Spleen (tissue), 7 donors: ENCODE data around the gene WDR33.

ENCODE experiments used
- CTCF ChIP-seq, 11 experiments: fragments of 200-600 bp in 7 of 11; fragments of 450-650 bp in 4 of 11; sonication (generic) in 4 of 11; IDR thresholded peaks in 8 of 11; conservative IDR thresholded peaks in 3 of 11; 1 replicate in 7 of 11; 2 replicates in 4 of 11; pipeline versions ENCODE4 v1.4.0 to v1.8.0; 2016 to 2021; ENCODE audit warnings: antibody characterized with exemption in 11 of 11, inconsistent platforms in 4 of 11, mild to moderate bottlenecking in 1 of 11
- POLR2AphosphoS5 ChIP-seq, 3 donors: sonication (generic); formaldehyde crosslinking; IDR thresholded peaks; one replicate each; pipeline ENCODE4 v1.5.1; 2017; ENCODE audit warnings: antibody characterized with exemption in 3 of 3
- donor health status: DM: no; HTN: no; CAD: no; lungs with moderate emphysema.
- donor health status: DM: no; HTN: no; CAD: no.
- donor health status: DM: no; HTN: no; CAD: no.

- no peak for TF ChIP-seq CTCF (IDR thresholded peaks at IDR 0.05 in 8 of 11, conservative IDR thresholded peaks at IDR 0.05 in 3 of 11)
- TF ChIP-seq POLR2AphosphoS5 (IDR thresholded peaks at IDR 0.05), result peak in 2 of 3 donors; percentile 21 to 39
These were observed 158.9 kb downstream of the WDR33 start for GRCh38 chr2:127651971-127652550.
